ENCODE results near the gene CDT1.

The CDT1 gene

GRCh38 chr16:88803264-88803987 is at the start of gene CDT1:
Gene CDT1, plus strand, starts transcription at chr16:88803789. Its CDS starts 43 bp downstream, at chr16:88803832.
- Histone ChIP-seq H3K4me2 (ENCODE audit: low read length) (peak within 1 kb of the TSS; percentile 59), H3K9ac (no peak within 1 kb of the TSS), H2AFZ (peak within 1 kb of the TSS; percentile 71), H3K27me3 (ENCODE audit: control insufficient read depth, insufficient read depth, low read length) (no peaks in the 10 kb centered on the region), H3K27ac (no peak within 1 kb of the TSS), H3K36me3 (ENCODE audit: control insufficient read depth, insufficient read depth, low read length) (no peaks in the 10 kb centered on the region), H3K4me1 (peaks cover 3% of the 10 kb centered on the region), H3K4me3 (ENCODE audit: low read depth, low read length) (peak within 1 kb of the TSS; percentile 64), H3K79me2 (no peaks in the 10 kb centered on the region), H3K9me3 (ENCODE audit: control insufficient read depth, low read length) (no peaks in the 10 kb centered on the region)
- TF ChIP-seq, protein P1, sequence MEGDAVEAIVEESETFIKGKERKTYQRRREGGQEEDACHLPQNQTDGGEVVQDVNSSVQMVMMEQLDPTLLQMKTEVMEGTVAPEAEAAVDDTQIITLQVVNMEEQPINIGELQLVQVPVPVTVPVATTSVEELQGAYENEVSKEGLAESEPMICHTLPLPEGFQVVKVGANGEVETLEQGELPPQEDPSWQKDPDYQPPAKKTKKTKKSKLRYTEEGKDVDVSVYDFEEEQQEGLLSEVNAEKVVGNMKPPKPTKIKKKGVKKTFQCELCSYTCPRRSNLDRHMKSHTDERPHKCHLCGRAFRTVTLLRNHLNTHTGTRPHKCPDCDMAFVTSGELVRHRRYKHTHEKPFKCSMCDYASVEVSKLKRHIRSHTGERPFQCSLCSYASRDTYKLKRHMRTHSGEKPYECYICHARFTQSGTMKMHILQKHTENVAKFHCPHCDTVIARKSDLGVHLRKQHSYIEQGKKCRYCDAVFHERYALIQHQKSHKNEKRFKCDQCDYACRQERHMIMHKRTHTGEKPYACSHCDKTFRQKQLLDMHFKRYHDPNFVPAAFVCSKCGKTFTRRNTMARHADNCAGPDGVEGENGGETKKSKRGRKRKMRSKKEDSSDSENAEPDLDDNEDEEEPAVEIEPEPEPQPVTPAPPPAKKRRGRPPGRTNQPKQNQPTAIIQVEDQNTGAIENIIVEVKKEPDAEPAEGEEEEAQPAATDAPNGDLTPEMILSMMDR (IDR thresholded peaks at IDR 0.05) = no peak

- Histone ChIP-seq H3K79me2 (no peaks in the 10 kb centered on the region), H3K27me3 (ENCODE audit: control insufficient read depth, insufficient read depth, low read length) (no peaks in the 10 kb centered on the region), H2AFZ (no peak overlapping the region), H3K4me1 (peaks cover 5% of the 10 kb centered on the region), H3K27ac (no peak overlapping the region), H3K36me3 (ENCODE audit: control insufficient read depth, insufficient read depth, low read length) (no peaks in the 10 kb centered on the region), H3K9me3 (ENCODE audit: control insufficient read depth, low read length) (no peaks in the 10 kb centered on the region), H3K9ac (no peak overlapping the region), H3K4me2 (ENCODE audit: low read length) (no peak overlapping the region), H3K4me3 (ENCODE audit: low read depth, low read length) (no peak overlapping the region)
- TF ChIP-seq, protein P1 (IDR thresholded peaks at IDR 0.05) = no peak
Observed at GRCh38 chr16:88754109-88754911, 49.3 kb upstream of the CDT1 start.

DNA sequence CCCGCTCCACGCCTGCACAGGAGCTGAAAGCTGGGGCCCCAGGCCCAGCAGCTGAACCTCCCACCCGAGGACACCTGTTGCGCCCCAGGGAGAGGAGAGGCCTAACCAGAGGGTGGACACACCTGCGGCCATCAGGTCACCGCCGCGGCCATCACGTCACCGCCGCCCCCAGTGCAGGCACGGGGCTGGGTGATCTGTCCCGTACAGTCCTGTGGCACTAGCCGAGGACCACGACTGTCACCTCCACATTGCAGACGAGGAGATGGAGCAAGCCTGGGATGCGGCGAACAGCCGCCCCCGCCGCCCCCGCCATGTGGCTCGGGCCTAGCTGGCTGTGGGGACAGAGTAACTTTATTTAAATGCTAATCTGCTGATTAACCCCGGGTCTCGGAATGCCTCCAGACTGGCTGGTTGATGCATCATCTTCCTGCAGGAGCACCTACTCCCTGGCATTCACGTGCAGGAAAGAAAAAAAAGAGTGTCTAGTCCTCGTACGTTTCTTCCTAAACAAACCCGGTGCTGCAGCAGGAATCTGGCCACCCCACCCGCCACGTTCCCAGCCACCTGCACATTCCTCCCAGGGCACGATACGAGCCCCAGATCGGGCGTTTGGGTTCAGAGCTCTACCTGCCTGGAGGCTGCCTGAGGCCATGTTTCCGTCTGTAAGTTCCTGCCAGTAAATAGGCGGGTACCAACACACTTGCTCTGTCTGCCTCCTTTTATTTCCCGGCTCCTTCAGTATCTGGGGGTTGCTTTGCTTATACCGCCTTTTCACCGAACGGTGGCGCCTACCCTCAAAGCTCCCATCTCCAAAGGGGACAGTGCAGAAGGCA is 48.5 kb upstream of the CDT1 start:
- no peaks in the 10 kb centered on the region for H3K27me3 ChIP-seq (ENCODE audit: control insufficient read depth, insufficient read depth, low read length)
- no peaks in the 10 kb centered on the region for H3K36me3 ChIP-seq (ENCODE audit: control insufficient read depth, insufficient read depth, low read length)
- H3K9ac ChIP-seq = no peak overlapping the region
- H3K4me3 ChIP-seq (ENCODE audit: low read depth, low read length) = no peak overlapping the region
- H3K4me2 ChIP-seq (ENCODE audit: low read length) = no peak overlapping the region
- TF ChIP-seq, protein P1 (IDR thresholded peaks at IDR 0.05) = no peak
- no peaks in the 10 kb centered on the region for H3K79me2 ChIP-seq
- no peak overlapping the region for H2AFZ ChIP-seq
- H3K4me1 ChIP-seq = peaks cover 5% of the 10 kb centered on the region
- H3K27ac ChIP-seq = no peak overlapping the region
- H3K9me3 ChIP-seq (ENCODE audit: control insufficient read depth, low read length) = no peaks in the 10 kb centered on the region

DNA sequence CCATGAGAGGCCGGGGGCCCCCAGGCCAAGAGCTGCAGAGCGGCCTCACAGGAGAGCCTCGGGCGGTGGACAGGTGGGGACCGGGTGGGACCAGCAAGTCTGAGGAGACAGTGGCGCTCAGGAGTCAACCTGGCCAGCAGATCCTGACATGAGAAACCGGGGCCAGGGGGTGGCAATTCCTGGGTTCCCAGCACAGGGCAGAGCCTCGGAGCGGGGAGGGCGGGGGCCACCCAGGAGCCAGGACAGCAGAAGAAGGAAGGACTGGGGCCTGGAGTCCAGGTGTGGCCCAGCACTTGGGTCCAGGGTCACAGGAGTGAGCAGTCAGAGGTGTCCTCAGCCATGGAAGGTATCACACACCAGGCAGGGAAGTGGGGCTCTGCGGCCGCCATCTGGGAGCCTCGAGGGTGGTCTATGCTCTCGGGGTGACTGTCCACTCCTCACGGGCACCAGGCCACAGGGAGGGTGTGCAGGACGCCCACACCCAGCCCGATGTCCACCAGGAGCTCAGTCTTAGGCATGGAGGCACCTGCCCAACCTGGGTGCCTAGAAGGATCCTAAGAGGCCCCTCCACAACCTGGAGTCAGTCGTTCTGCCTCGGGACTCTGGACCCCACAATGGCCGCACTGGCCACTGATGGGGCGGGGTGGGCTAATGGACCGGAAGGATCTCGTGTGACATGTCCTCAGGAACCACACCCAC is 47.7 kb upstream of the CDT1 start:
- Histone ChIP-seq H2AFZ (no peak overlapping the region), H3K4me3 (ENCODE audit: low read depth, low read length) (no peak overlapping the region), H3K4me1 (peaks cover 5% of the 10 kb centered on the region), H3K9ac (no peak overlapping the region), H3K9me3 (ENCODE audit: control insufficient read depth, low read length) (no peaks in the 10 kb centered on the region), H3K27me3 (ENCODE audit: control insufficient read depth, insufficient read depth, low read length) (no peaks in the 10 kb centered on the region), H3K4me2 (ENCODE audit: low read length) (no peak overlapping the region), H3K79me2 (no peaks in the 10 kb centered on the region), H3K27ac (no peak overlapping the region), H3K36me3 (ENCODE audit: control insufficient read depth, insufficient read depth, low read length) (no peaks in the 10 kb centered on the region)
- TF ChIP-seq, protein P1 (IDR thresholded peaks at IDR 0.05) = no peak
